Activated T-helper 1 cell treated with anti-CD3 and anti-CD28 coated beads, Interleukin-12 subunit alpha, Interleukin-12 subunit beta, Interleukin-2, Interleukin-4 antibody, amounts not matched to agents 30 ng/mL and 10 ng/mL and 1 ng/mL, durations not matched to agents 14 hours and 24 hours and 36 hours (primary cell): Measurements from ENCODE around the gene JPH4. TPM values are rescaled to one million over a fixed set of nuclear protein-coding genes. Genes with fewer than 3 reads are reported as not detected.

Source experiments
- DNase-seq: peaks from one replicate; pipeline ENCODE4 v3.0.0; 2021; ENCODE audit warnings: low spot score
- H3K27ac Mint-ChIP-seq: one replicate; pipeline ENCODE4 v1.8.0; 2021; ENCODE audit warnings: mild to moderate bottlenecking, mixed read lengths
- H3K27me3 Mint-ChIP-seq: one replicate; pipeline ENCODE4 v1.8.0; 2022; ENCODE audit warnings: mild to moderate bottlenecking, moderate library complexity, mixed read lengths; ENCODE audit not compliant: insufficient read depth
- H3K36me3 Mint-ChIP-seq: one replicate; pipeline ENCODE4 v1.8.0; 2021; ENCODE audit warnings: low read depth, mixed read lengths
- H3K4me1 Mint-ChIP-seq: one replicate; pipeline ENCODE4 v1.8.0; 2021; ENCODE audit warnings: low read depth, mixed read lengths
- H3K4me3 Mint-ChIP-seq: one replicate; pipeline ENCODE4 v1.8.0; 2021; ENCODE audit warnings: mild to moderate bottlenecking, moderate library complexity, mixed read lengths
- H3K9me3 Mint-ChIP-seq: one replicate; pipeline ENCODE4 v1.8.0; 2021; ENCODE audit warnings: mixed read lengths
- intact Hi-C: fragments of 100-400 bp; cut with micrococcal nuclease; formaldehyde crosslinking; loops from one replicate; pipeline ENCODE4 v1.15.1; 2024
- total RNA-seq: library from RNA; stranded (reverse); gene quantifications from 2 replicates; pipeline ENCODE4 v1.2.3, GENCODE V29; 2022

Gene JPH4
- total RNA-seq, 1 donor from 2014 or later = not detected

DNA sequence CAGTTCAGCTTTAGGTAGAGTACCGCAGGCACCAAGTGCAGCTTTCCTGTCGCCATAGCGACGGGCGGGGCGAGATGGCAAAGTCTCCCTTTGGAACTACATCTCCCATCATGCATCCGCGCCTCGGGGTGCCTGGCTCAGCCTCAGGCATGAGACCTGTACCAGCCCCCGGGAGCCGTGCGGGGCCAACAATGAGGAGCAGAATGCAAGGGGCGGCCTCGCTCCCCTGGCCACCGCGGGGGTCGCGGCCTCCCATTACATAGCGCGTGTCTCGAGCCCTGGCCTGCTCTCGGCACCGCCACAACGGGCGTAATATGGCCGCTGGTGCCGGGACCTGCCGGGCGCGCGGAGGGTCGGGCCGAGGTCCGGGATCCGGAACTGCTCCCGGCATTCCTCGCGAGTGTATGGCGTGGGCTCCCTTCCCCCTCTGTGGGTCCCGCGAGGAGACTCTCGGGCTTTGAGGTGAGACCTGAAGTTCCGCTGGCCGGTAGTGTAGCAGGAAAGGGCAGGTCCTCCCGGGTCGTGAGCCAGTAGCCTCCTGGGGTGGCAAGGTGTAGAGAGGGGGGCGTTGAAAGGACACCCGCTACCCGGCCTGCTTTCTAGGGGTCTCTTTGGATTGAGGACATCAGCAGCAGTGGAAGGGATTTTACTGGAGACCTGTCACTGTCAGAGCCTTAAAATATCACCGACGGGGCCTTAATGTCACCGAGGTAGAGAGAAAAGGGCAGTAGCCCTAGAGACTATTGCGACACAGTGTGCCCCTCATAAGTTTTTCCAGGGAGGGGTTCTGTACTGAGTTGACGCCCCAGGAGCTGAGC lies 22.5 kb downstream of the JPH4 start, which contains the start of gene THTPA:
THTPA (plus strand) TSS at position 390 of the 818 bp plus-strand sequence. CDS start 487 bp downstream, outside the sequence.
- peak; percentile 88 for DNase-seq
- intact Hi-C loops = loop anchor here (1.0 to 5.0 kb wide), 3 partner anchors 11 to 556 kb away; partner anchors contain the start of genes AP1G2, DCAF11, NGDN and NRL

GRCh38 chr14:23555533-23555881 lies 23.1 kb downstream of the JPH4 start:
- intact Hi-C loops = loop anchor here (1.0 to 5.0 kb wide), 2 partner anchors 86 to 557 kb away; partner anchors contain the start of genes DCAF11, NGDN and NRL
- no peaks in the 10 kb centered on the region for H3K9me3 Mint-ChIP-seq
- H3K36me3 Mint-ChIP-seq = peaks cover 20% of the 10 kb centered on the region
- H3K4me1 Mint-ChIP-seq = peaks cover 31% of the 10 kb centered on the region
- H3K4me3 Mint-ChIP-seq = peak overlapping the region; percentile 97
- H3K27me3 Mint-ChIP-seq = no peaks in the 10 kb centered on the region
- H3K27ac Mint-ChIP-seq = peak overlapping the region; percentile 97
- no peak for DNase-seq

More for the DNA sequence above, 22.5 kb downstream of the JPH4 start, which contains the start of gene THTPA:
- Mint-ChIP-seq H3K36me3 (peaks cover 25% of the 10 kb centered on the region), H3K4me3 (peak within 1 kb of the TSS; percentile 97), H3K27me3 (no peaks in the 10 kb centered on the region), H3K4me1 (peaks cover 31% of the 10 kb centered on the region), H3K27ac (peak within 1 kb of the TSS; percentile 97), H3K9me3 (no peaks in the 10 kb centered on the region)

GRCh38 chr14:23551266-23552028 lies 27.1 kb downstream of the JPH4 start, which contains the start of gene ZFHX2:
TSS of gene ZFHX2 (minus strand) at chr14:23551765. CDS start at chr14:23535325, 16,440 bp downstream.
- intact Hi-C loops = loop anchor here (1.0 to 2.0 kb wide), 5 partner anchors 8 to 249 kb away; partner anchors contain the start of genes AP1G2, NGDN, PABPN1 and PPP1R3E

DNA sequence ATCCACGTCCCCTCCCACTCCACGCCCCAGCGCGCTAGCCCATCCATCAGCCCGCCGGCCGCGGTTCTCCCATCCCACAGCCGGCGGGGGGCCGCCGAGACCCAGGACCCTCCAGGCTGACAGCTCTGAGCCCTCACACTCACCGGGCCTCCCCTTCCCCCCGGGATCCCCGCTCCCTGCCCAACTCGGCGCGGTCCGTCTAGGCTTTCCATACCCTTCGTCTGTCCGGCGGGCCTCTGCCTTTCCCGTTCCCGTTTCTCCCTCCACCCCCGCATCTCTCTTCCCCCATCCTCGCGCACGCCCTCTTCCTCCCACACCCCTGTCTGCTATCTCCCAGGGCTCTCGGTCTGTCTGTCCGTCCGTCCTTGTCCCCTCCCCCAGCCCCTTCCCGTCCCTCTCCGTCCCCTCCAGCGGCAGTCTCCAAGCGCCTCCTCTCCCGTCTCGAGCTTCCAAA lies 27.8 kb downstream of the JPH4 start:
- intact Hi-C loops = loop anchor here (1.0 to 2.0 kb wide), 5 partner anchors 8 to 248 kb away; partner anchors contain the start of genes AP1G2, NGDN, PABPN1 and PPP1R3E
- peak overlapping the region; percentile 45 for H3K27ac Mint-ChIP-seq
- no peaks in the 10 kb centered on the region for H3K36me3 Mint-ChIP-seq
- DNase-seq = no peak
- H3K9me3 Mint-ChIP-seq = no peaks in the 10 kb centered on the region
- peaks cover 5% of the 10 kb centered on the region for H3K4me1 Mint-ChIP-seq
- no peaks in the 10 kb centered on the region for H3K27me3 Mint-ChIP-seq
- H3K4me3 Mint-ChIP-seq = no peak overlapping the region

More at GRCh38 chr14:23551266-23552028, 27.1 kb downstream of the JPH4 start, which contains the start of gene ZFHX2:
- Mint-ChIP-seq H3K9me3 (no peaks in the 10 kb centered on the region), H3K4me3 (peak within 1 kb of the TSS; percentile 38), H3K27me3 (no peaks in the 10 kb centered on the region), H3K4me1 (peaks cover 9% of the 10 kb centered on the region), H3K36me3 (no peaks in the 10 kb centered on the region), H3K27ac (peak within 1 kb of the TSS; percentile 95)
- DNase-seq = peak; percentile 76

GRCh38 chr14:23550131-23550811 lies 28.3 kb downstream of the JPH4 start:
- intact Hi-C loops = loop anchor here (2.0 kb wide), 2 partner anchors 17 to 247 kb away; partner anchors contain the start of genes AP1G2 and PPP1R3E
- H3K4me3 Mint-ChIP-seq = no peak overlapping the region

DNA sequence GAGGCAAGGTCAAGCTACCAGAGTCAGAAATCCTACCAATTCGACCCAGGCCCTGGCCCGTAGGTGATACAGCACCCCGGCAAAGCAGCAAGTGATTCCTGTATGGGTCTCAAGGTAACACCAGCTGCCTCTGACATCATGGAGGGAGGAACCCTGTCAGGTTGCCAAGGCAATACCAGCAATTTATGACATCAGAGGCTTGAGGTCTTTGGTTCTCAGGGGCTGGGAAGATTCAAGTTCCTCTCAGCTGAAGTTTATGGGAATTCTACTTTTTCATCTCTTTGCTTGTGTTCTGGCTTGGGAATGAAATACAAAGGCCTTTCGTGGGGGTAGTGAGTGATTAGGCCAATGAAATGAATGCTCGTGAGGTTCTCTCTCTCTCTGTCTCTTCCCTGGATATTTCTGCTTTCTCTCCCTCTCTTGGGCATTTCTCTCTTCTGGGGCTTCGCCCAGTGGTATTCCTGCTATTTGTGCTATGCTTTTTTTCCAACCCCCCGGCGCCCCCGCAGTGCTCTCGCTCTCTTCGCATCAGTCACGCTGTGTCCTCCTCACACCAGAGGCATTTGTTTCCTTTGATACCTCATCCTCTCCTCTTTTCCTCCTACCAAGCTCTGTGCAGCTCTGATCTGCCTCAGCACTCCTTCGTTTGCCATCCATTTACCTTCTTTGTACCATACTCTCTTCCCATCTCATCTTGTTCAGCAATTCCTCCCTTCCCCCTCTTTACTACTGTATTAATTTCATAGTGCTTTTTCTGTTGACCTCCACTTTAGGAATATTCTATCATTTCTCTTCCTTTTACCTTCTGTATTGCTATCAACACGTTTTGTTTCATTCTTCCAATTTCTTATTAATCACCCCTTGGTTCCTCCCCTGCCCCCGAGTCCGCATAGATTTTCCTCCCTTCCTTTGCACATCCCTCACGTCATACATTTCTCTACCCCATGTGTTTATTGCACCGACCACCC lies 30.0 kb downstream of the JPH4 start:
- Mint-ChIP-seq H3K36me3 (peaks cover 3% of the 10 kb centered on the region), H3K4me1 (no peaks in the 10 kb centered on the region), H3K9me3 (no peaks in the 10 kb centered on the region), H3K27me3 (no peaks in the 10 kb centered on the region), H3K4me3 (no peak overlapping the region), H3K27ac (no peak overlapping the region)
- intact Hi-C loops = no loop called here
- DNase-seq = no peak

More at GRCh38 chr14:23550131-23550811, 28.3 kb downstream of the JPH4 start:
- H3K27ac Mint-ChIP-seq = no peak overlapping the region
- no peaks in the 10 kb centered on the region for H3K27me3 Mint-ChIP-seq
- H3K9me3 Mint-ChIP-seq = no peaks in the 10 kb centered on the region
- DNase-seq = no peak
- peaks cover 2% of the 10 kb centered on the region for H3K36me3 Mint-ChIP-seq
- H3K4me1 Mint-ChIP-seq = peaks cover 3% of the 10 kb centered on the region

- no peaks in the 10 kb centered on the region for H3K4me1 Mint-ChIP-seq
- H3K36me3 Mint-ChIP-seq = peaks cover 3% of the 10 kb centered on the region
- H3K27me3 Mint-ChIP-seq = no peaks in the 10 kb centered on the region
- no peak for DNase-seq
- no peak overlapping the region for H3K4me3 Mint-ChIP-seq
- intact Hi-C loops = no loop called here
- H3K9me3 Mint-ChIP-seq = no peaks in the 10 kb centered on the region
- H3K27ac Mint-ChIP-seq = no peak overlapping the region
Measured at GRCh38 chr14:23547924-23548323, 30.7 kb downstream of the JPH4 start.

- no peaks in the 10 kb centered on the region for H3K9me3 Mint-ChIP-seq
Measured at GRCh38 chr14:23546450-23547035, 32.0 kb downstream of the JPH4 start.

DNA sequence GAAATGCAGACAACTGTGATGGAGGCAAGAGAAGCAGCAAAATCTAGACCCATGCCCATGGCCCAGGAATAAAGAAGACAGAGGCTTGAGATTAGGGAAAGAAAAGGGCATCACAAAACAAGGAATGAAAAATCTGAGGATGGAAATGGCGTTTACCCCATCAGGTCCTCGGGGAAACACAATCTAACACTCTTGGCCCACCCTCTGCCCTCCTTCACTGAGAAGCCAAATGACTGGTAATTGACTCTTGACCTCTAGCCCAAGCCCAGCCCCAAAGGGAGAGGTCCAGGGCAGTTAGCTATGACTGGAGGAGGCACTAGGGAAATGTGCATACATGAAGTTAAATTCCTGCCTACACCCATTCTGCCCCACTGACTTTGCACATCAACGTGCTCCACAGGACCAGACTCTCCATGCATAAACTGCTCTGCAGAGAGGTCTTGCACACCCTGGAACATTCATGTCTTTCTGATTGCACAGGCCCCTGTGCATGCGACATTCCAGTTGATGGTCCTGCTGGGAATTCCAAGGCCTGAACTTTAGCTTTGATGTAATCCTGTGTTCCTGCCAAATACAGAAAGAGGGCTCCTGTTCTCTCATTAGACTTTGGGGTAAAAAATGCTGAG lies 32.7 kb downstream of the JPH4 start:
- no peak for DNase-seq

More at GRCh38 chr14:23546450-23547035, 32.0 kb downstream of the JPH4 start:
- intact Hi-C loops = no loop called here
- no peaks in the 10 kb centered on the region for H3K4me1 Mint-ChIP-seq
- DNase-seq = no peak
- H3K36me3 Mint-ChIP-seq = peaks cover 3% of the 10 kb centered on the region
- no peak overlapping the region for H3K4me3 Mint-ChIP-seq
- H3K27me3 Mint-ChIP-seq = no peaks in the 10 kb centered on the region
- no peak overlapping the region for H3K27ac Mint-ChIP-seq

DNA sequence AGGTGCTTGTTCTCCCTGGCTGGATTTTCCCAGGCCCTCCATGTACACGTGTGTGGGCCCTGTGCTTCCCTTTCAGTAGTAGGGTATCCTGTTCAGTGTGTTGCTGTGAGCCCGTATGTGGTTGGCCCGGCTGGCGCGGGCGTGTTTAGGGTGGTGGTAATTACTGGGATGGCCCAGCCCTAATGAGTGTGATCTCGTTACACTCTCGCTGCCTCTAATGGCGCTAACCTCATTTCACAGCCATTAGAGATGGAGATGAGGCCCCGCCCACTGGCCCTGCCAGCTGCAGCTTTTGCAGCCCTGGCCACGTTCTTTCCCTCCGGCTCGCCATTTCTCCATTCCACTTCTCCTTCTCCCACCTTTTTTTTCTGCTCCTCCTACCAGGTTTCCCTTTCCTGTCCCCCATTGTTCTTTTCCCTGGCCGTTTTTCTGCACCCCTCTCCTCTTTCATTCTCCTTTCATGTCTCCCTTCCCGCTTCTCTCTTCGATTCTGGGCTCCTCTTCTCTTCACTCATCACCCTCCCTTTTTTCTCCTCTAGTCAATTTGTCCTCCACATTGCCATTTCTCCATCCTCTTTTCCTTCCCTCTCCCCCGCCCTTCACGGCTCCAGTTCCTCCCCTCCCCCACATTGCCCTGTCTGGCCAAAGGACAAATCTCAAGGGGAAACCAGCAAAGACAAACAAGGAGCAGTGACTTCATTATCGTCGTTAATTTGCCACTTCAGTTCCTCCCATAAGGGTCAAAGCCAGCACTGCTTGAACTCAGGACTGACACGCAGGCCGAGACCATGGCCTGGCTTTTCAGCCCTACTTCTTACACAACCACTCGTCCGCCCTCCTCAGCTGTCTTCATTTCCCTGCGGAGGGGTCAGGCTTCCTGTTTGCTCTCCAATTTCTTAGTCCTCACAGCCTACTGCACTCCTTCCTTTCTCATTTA lies 33.8 kb downstream of the JPH4 start:
- H3K27me3 Mint-ChIP-seq = peaks cover under 1% of the 10 kb centered on the region

More for the DNA sequence above, 32.7 kb downstream of the JPH4 start:
- no peaks in the 10 kb centered on the region for H3K9me3 Mint-ChIP-seq
- H3K27me3 Mint-ChIP-seq = no peaks in the 10 kb centered on the region
- H3K36me3 Mint-ChIP-seq = peaks cover 3% of the 10 kb centered on the region
- H3K4me1 Mint-ChIP-seq = no peaks in the 10 kb centered on the region
- intact Hi-C loops = no loop called here
- H3K27ac Mint-ChIP-seq = no peak overlapping the region
- no peak overlapping the region for H3K4me3 Mint-ChIP-seq

More for the DNA sequence above, 33.8 kb downstream of the JPH4 start:
- H3K9me3 Mint-ChIP-seq = no peaks in the 10 kb centered on the region
- DNase-seq = no peak
- no peak overlapping the region for H3K27ac Mint-ChIP-seq
- no peak overlapping the region for H3K4me3 Mint-ChIP-seq
- H3K36me3 Mint-ChIP-seq = peaks cover 3% of the 10 kb centered on the region
- no peaks in the 10 kb centered on the region for H3K4me1 Mint-ChIP-seq
- intact Hi-C loops = no loop called here
